Measurements from ENCODE around the gene CAND1.

DNA sequence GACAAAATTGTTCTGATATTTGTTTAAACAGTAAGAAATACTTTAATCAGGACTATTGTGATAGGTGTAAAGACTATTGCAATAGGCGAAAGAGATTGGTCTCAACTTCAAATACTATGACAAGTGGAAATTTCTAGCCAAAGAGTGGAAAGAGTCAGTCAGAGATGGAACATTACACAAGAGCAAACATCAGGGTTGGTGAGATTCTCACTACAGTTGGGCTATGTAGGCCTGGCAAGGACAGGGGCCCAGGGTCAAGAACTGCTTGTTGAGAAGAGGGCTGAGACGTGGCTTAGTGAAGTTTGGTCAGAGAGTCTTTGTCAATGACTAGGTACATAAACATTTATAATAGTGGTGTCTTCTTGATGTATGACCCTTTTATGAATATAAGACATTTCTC, 19.4 kb downstream of the CAND1 start:
- TF ChIP-seq, protein P1, sequence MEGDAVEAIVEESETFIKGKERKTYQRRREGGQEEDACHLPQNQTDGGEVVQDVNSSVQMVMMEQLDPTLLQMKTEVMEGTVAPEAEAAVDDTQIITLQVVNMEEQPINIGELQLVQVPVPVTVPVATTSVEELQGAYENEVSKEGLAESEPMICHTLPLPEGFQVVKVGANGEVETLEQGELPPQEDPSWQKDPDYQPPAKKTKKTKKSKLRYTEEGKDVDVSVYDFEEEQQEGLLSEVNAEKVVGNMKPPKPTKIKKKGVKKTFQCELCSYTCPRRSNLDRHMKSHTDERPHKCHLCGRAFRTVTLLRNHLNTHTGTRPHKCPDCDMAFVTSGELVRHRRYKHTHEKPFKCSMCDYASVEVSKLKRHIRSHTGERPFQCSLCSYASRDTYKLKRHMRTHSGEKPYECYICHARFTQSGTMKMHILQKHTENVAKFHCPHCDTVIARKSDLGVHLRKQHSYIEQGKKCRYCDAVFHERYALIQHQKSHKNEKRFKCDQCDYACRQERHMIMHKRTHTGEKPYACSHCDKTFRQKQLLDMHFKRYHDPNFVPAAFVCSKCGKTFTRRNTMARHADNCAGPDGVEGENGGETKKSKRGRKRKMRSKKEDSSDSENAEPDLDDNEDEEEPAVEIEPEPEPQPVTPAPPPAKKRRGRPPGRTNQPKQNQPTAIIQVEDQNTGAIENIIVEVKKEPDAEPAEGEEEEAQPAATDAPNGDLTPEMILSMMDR (IDR thresholded peaks at IDR 0.05; ENCODE audit: insufficient read depth, low read length, poor library complexity, severe bottlenecking): no peak
- no peak for TF ChIP-seq EZH2phosphoT487 (conservative IDR thresholded peaks at IDR 0.05; ENCODE audit: low read length)
